Activated gamma-delta T cell (primary cell): Measurements from ENCODE around the gene FOXP1.

Experiments used
- DNase-seq: peaks from one replicate; lab custom pipeline; 2025; lab: John Stamatoyannopoulos, UW

FOXP1 gene

GRCh38 chr3:71175691-71176365 is 407.7 kb downstream of the FOXP1 start:
- DNase-seq = no peak

DNA sequence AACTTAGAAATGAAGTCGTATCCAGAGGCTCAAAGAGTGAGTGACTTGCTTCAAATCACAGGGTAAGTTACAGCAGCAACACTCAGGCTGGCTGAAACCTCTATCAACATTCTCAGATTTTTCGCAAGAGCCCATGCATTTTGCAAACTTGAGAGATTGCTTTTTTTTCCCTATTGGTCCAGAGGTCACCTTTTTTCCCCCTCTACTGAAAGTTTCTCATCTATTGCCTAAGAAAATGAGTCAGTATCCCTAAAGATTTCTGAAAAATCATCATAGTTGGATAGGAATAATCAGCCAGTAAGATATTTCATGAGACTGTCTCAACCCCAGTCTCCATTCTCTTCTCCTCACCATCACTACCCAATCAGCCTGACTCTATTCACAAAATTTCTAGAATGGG is 410.6 kb downstream of the FOXP1 start:
- DNase-seq = no peak

- no peak for DNase-seq
These were observed 411.3 kb downstream of the FOXP1 start for GRCh38 chr3:71172189-71172588.

DNA sequence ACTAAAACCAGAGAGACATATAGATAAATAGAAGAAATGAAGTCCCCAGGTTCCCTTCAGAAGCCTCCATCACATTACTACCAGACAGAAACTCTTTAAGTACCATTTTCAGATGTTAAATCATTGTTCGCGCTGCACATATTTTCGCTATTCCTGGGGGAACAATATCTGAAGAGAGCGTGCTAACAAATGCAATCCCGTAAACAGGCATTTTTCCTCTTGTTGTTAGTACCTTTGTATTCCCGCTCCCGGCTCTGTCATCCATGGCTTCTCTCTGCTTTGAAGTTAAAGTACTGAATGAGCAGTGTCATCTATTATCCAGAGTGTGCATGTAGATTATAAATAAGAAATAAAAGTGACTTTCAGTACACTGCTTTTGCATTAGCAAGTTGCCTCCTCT is 412.3 kb downstream of the FOXP1 start:
- DNase-seq = no peak

DNA sequence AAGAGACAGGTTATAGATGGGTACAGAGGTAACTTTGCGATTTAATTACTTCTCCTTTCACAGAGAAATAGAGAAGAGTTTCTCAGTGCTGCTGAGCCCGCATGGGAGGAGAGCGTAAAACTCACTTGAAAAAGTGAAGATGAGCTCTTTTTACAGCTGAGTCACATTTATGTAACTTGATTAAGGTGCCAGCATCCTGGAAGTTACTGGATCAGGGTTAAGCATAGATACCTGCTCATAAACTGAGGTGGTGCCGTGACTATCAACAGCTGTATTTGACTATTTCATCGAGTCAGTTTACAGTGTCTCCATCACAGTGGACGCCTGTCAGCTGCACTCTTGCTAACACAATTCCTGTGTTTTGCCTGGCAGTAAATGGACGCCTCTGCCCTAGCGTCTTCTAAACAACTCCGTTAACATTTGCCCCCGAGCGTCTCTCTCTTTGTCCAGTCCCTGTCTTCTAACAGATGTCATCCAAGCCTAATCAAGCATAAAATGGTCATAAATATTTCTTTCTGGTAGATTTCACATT is 414.6 kb downstream of the FOXP1 start:
- no peak for DNase-seq

DNA sequence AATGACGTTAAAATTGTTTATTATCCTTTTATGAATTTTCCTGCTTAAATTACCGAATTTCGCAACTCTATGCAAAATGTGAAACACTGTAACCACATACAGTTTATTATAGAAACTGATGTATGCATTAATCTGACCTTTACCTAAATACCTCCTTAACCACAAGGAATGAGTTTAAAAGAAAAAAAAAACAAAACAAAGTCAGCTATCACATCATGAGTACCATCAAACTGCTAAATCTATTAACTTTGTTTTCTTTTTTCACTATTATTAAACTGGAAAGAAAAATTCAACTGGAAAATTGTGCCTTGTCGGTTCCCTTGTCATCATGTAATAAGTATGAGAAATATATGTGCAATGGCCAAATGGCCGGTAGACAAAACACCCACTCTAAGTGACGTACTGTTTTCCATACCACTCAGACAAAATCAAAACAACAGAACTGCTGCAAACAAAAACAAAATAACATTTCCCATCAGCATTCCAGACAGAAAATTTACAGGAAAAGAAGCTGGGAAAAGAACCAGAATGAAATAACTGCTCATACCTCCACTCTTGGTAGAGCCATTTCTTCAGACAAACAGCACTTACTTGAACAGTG is 415.3 kb downstream of the FOXP1 start:
- DNase-seq = no peak

- no peak for DNase-seq
These were observed 416.9 kb downstream of the FOXP1 start for GRCh38 chr3:71166339-71167240.

DNA sequence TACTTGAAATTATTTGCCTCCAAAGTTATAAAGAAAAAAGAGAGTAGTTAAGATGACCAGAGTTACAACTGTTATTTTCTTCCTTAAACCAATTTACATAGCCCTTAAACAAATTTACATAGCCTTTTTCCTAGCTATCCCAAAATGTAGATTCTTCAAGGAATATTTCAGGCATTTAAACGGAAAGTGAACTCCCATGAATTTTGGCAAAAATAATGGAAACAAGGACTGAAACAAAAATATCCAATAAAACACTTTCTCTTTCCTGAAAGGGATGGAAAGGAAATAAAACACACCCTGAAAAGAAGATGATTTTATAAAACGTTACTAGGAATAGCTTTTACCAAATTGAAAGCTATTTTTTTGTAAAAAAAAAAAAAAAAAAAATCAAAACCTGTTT is 418.6 kb downstream of the FOXP1 start:
- DNase-seq = no peak

DNA sequence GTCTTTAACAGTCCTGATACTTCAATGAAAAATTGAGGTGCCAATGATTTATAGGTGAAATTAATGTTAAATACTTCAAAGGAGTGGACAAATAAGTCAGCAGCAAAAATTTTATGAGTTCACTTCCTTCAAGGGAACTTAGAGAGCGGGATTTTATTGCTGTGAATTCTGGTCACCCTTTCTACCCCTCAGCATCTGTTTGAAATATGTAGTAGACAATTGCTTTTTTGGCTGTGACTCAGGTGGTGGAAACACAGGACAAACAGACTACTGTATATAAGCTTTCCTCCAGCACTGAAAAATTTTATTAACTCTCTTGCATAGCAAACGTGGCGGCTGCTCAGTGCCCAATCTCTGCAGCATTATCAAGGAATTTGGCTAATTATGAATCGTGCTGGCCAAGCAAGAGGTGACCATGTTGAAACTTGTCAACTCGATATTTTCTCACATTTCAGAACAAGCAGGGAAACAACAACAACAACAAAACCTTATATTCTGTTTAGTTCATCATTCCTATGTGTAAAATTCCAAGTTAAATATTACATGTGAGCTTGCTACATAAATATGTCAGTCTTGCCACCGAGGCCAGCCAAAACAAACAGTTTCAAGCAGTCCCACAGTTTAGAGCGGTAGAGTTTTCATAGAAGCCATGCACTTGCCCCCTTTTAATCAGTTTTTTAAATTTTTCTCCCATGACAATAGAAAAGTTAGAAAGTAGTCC is 420.2 kb downstream of the FOXP1 start:
- no peak for DNase-seq

- no peak for DNase-seq
These were observed 421.3 kb downstream of the FOXP1 start for GRCh38 chr3:71162221-71162620.

- DNase-seq = no peak
These were observed 422.6 kb downstream of the FOXP1 start for GRCh38 chr3:71160785-71161546.

GRCh38 chr3:71156062-71156665 is 427.4 kb downstream of the FOXP1 start:
- DNase-seq = no peak

GRCh38 chr3:71154846-71155245 is 428.7 kb downstream of the FOXP1 start:
- DNase-seq = no peak

DNA sequence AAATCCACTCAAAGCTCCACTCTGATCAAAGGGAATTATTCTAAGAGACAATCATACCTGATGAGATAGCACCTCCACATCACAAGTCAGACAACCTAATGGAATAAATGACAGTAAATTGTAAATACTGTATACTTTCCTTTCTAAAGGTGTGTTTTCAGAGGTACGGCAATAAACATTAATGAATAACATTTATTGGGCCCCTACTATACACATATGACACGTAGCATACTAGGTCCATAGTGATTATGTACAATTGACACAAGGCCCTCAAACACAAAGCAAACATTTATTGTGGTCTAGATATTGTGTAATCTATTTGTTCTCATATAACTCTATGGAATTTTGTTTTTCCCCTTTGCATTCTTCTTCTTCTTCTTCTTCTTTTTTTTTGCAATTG is 429.8 kb downstream of the FOXP1 start:
- no peak for DNase-seq

DNA sequence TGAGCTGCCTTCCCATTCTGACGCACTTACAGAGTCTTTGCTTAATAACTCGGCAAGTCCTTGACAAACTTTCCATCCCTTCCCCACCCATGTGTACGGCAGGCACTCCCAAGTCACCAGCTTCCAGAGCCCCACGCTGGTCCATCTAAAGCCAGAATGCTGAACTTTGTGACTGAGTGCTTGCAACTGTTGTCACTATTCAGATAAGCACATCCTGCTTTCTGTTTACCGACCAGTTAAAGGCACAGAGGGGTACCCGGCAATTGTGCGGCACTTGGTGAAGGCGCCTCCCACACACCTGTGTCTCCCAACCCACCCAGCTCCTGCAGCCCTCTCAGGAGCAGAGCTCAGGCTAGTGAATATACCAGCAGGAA is 430.6 kb downstream of the FOXP1 start:
- no peak for DNase-seq

DNA sequence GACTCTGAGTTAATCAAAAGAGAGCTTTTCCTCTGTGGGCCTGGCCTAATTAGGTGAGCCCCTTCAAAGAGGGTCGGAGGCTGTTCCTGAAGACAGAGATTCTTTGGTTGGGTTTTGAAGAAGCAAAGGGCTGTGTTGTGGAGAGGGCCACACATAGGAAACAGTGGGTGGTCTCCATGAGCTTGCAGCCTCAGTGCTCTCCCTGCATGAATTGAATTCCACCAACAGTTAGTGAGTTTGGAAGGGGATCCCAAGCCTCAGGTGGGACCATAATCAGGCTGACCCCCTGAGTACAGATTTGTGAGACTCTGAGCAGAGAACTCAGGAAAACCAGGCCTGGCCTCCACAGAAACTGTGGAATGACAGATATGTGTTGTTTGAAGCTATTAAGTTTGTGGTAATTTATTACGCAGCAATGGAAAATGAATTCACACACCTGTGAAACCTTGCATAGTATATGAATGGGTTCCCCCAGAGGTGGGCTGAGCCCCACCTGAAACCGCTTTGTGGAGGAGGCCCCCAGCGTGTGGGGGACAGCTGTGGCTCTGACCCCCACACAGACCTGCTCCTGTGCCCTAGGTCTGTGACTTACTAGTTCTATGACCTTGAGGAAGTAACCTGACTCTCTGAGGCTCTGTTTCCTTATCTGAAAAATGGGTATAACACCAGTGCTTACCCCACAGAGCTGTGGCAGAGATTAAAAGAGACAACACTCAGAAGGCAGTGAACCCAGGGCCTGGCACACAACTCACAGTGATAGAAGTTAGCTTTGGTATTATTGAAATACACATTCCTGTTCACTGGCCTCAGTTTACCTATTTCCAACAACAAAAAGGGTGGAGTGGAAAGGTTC is 431.3 kb downstream of the FOXP1 start:
- DNase-seq = no peak

GRCh38 chr3:71149959-71150954 is 433.3 kb downstream of the FOXP1 start:
- no peak for DNase-seq

DNA sequence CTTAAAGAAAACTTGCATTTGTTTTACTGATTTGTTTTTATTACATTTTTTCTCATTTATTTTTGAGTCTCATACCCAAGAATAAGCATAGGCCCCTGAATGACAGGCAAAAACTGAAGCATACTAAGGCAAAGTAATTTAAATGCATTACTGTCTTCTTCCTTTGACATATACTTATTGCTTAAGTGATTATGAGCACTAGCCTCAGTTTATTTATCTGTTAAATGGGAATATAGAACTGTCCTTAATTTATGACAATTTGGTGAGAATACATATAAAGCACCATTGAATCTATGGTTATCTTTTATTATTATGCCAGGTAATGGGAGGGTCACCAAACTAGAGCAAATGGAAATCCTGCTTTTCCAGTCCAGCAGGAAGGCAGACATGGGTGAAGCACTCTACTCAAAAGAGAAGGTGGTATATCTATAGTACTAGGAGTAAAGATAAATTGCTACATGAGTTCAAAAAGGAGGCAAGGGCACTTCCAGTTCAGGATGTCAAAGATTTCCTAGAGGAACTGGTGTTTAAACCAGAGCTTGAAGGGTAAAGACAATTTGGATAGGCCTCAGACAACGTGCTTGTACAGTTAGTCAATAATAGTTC is 435.0 kb downstream of the FOXP1 start:
- DNase-seq = no peak
